GM12874 (cell line): ENCODE measurements around the gene PRR7.

Experiments
- TF ChIP-seq, protein P1 (sequence below): IDR thresholded peaks from 2 replicates; pipeline ENCODE4 v1.5.1; 2011; ENCODE audit warnings: low read depth, mild to moderate bottlenecking, control low read depth, low read length, moderate library complexity; ENCODE audit not compliant: insufficient read depth

Gene PRR7

DNA sequence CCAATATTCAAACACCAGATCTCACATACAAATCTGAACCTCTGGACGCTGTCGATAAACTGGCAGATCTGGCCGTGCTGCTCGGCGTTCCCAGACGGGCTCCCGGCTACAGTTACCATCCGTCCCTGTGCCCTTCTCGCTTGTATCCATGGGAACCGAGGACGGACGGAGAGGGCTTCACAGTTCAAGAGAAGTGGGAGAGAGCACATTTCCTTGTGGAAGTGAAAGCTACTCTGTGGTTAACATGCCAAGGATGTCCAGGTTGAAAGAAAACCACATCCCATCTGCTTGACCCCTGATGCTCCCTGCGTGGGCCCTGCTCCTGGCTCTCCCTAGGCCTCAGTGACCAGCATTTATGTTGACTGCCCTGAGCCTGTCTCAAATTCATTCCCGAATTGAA is 33.2 kb downstream of the PRR7 start:
- TF ChIP-seq, protein P1, sequence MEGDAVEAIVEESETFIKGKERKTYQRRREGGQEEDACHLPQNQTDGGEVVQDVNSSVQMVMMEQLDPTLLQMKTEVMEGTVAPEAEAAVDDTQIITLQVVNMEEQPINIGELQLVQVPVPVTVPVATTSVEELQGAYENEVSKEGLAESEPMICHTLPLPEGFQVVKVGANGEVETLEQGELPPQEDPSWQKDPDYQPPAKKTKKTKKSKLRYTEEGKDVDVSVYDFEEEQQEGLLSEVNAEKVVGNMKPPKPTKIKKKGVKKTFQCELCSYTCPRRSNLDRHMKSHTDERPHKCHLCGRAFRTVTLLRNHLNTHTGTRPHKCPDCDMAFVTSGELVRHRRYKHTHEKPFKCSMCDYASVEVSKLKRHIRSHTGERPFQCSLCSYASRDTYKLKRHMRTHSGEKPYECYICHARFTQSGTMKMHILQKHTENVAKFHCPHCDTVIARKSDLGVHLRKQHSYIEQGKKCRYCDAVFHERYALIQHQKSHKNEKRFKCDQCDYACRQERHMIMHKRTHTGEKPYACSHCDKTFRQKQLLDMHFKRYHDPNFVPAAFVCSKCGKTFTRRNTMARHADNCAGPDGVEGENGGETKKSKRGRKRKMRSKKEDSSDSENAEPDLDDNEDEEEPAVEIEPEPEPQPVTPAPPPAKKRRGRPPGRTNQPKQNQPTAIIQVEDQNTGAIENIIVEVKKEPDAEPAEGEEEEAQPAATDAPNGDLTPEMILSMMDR = no peak

- TF ChIP-seq, protein P1 = no peak
Measured at GRCh38 chr5:177482359-177482795, 35.8 kb downstream of the PRR7 start.

DNA sequence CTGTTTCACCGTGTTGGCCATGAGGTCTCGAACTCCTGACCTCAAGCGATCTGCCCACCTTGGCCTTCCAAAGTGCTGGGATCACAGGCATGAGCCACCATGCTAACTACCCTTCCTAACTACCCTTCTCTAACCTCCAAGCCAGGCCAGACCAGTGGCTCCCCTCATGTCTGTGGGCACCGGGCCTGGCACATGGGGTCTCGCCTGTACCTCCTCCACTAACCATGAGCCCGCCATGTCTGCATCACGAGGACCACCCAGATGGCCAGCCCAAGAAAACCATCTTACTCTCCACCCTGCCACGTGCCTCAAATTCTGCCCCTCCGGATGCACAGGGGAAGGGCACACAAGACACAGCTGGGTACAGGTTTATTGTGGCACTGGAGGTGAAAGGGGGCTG is 36.4 kb downstream of the PRR7 start:
- TF ChIP-seq, protein P1 = no peak

- TF ChIP-seq, protein P1 = no peak
Measured at GRCh38 chr5:177483994-177484901, 37.6 kb downstream of the PRR7 start.

GRCh38 chr5:177484902-177485549 is 38.4 kb downstream of the PRR7 start:
- TF ChIP-seq, protein P1 = no peak

DNA sequence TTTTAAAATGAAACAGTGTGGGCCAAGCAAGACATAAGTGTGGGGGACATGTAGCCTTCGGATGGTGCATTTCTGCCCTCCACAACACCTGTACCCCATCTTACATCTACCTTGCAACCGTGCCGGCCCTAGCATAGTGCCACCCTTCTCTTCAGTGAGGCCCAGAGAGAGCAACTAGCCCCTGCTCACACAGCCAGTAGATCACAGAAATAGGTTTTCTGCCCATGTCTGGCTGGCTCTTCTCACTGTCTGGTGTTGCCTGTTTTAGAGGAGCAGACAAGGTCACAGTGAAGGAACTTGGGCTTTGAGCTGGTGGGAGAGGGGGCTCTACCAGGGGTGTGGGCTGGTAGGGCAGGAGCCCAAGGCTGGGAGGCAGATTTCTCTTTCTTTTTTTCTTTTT is 39.6 kb downstream of the PRR7 start:
- TF ChIP-seq, protein P1 = no peak

GRCh38 chr5:177487144-177487543 is 40.5 kb downstream of the PRR7 start:
- TF ChIP-seq, protein P1 = no peak
